Neural cell (in vitro differentiated cells): ENCODE measurements around the gene ACR. TPM values are rescaled to one million over a fixed set of nuclear protein-coding genes. Genes with fewer than 3 reads are reported as not detected.
A peak's percentile ranks its signal among the peaks of the same experiment; 100 is the strongest.
"Not testable (repeated sequence)": the region's sequence is repeated elsewhere in the genome, so short reads cannot be mapped to it uniquely, and the experiment has no call there.

Experiments
- H2AFZ ChIP-seq: fragments of 200-600, 300-800 bp; sonication (generic), shearing (Covaris generic); 2 replicates; pipeline ENCODE4 v1.6.0; 2014; ENCODE audit warnings: low read depth, mild to moderate bottlenecking, antibody characterized with exemption, low read length, moderate library complexity
- H3F3A ChIP-seq: fragments of 200-600 bp; shearing (Covaris generic); 2 replicates; pipeline ENCODE4 v1.6.1; 2016; ENCODE audit warnings: mild to moderate bottlenecking, moderate library complexity, mixed read lengths, antibody characterized with exemption, low read length; ENCODE audit not compliant: insufficient read depth, poor library complexity, severe bottlenecking
- H3K27ac ChIP-seq: fragments of 200-600, 300-800 bp; sonication (generic), shearing (Covaris generic); 2 replicates; pipeline ENCODE4 v1.5.1; 2014; ENCODE audit warnings: mild to moderate bottlenecking, low read length, moderate library complexity
- H3K27me3 ChIP-seq: fragments of 300-800, 200-600 bp; sonication (generic), shearing (Covaris generic); 2 replicates; pipeline ENCODE4 v1.6.0; 2014; ENCODE audit warnings: mild to moderate bottlenecking, low read depth, low read length, moderate library complexity; ENCODE audit not compliant: insufficient read depth
- H3K36me3 ChIP-seq: fragments of 300-800, 200-600 bp; sonication (generic), shearing (Covaris generic); 2 replicates; pipeline ENCODE4 v1.5.1; 2014; ENCODE audit warnings: mild to moderate bottlenecking, antibody characterized with exemption, low read length, moderate library complexity; ENCODE audit not compliant: insufficient read depth
- H3K4me2 ChIP-seq: fragments of 300-800, 200-600 bp; sonication (generic), shearing (Covaris generic); 2 replicates; pipeline ENCODE4 v1.6.0; 2014; ENCODE audit warnings: mild to moderate bottlenecking, low read length
- H3K4me3 ChIP-seq: fragments of 300-800, 200-600 bp; sonication (generic), shearing (Covaris generic); 2 replicates; pipeline ENCODE4 v1.5.1; 2014; ENCODE audit warnings: mild to moderate bottlenecking, low read length, moderate library complexity
- H3K79me2 ChIP-seq: fragments of 200-600 bp; shearing (Covaris generic); replicated peaks from 2 replicates; pipeline ENCODE4 v1.6.0; 2014; ENCODE audit warnings: mild to moderate bottlenecking, low read length, moderate library complexity; ENCODE audit not compliant: insufficient read depth
- H3K9ac ChIP-seq: fragments of 300-800, 200-600 bp; sonication (generic), shearing (Covaris generic); 2 replicates; pipeline ENCODE4 v1.6.1; 2016; ENCODE audit warnings: mild to moderate bottlenecking, low read length, mixed read lengths
- H3K9me2 ChIP-seq: fragments of 200-600 bp; shearing (Covaris generic); 2 replicates; pipeline ENCODE4 v1.6.1; 2016; ENCODE audit warnings: mild to moderate bottlenecking, low read length, mixed read lengths; ENCODE audit not compliant: insufficient read depth
- H3K9me3 ChIP-seq: fragments of 200-600, 300-800 bp; sonication (generic), shearing (Covaris generic); 2 replicates; pipeline ENCODE4 v1.6.1; 2016; ENCODE audit warnings: mild to moderate bottlenecking, mixed run types, low read length, moderate library complexity, mixed read lengths
- H4K20me1 ChIP-seq: fragments of 200-600 bp; shearing (Covaris generic); 2 replicates; pipeline ENCODE4 v1.6.1; 2016; ENCODE audit warnings: mild to moderate bottlenecking, mixed run types; ENCODE audit not compliant: insufficient read depth
- polyA plus RNA-seq: library from polyadenylated mRNA; depleted of rRNA; stranded (reverse); fragments of >200 nt; gene quantifications from 2 replicates; pipeline ENCODE4 v1.2.3, GENCODE V29; 2014

Gene ACR
- polyA plus RNA-seq, 1 donor from 2014 or later, result not detected

DNA sequence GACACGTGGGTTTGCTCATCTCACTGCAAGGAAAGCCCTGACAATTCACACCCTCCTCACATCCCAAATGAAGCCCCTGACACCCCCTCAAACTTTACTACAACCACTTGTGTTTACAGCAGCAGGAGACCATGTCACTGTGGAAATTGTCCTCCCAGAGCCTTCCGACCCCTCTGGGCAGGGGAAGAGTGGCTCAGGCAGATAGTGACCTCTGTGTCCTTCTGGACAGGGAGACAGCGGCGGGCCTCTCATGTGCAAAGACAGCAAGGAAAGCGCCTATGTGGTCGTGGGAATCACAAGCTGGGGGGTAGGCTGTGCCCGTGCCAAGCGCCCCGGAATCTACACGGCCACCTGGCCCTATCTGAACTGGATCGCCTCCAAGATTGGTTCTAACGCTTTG lies 6.4 kb downstream of the ACR start:
- not testable (repeated sequence) for H3K36me3 ChIP-seq, H3K4me2 ChIP-seq, H3F3A ChIP-seq, H3K9ac ChIP-seq, H3K4me3 ChIP-seq, H3K9me3 ChIP-seq, H3K27ac ChIP-seq, H3K79me2 ChIP-seq, H4K20me1 ChIP-seq, H3K27me3 ChIP-seq, H2AFZ ChIP-seq, H3K9me2 ChIP-seq

DNA sequence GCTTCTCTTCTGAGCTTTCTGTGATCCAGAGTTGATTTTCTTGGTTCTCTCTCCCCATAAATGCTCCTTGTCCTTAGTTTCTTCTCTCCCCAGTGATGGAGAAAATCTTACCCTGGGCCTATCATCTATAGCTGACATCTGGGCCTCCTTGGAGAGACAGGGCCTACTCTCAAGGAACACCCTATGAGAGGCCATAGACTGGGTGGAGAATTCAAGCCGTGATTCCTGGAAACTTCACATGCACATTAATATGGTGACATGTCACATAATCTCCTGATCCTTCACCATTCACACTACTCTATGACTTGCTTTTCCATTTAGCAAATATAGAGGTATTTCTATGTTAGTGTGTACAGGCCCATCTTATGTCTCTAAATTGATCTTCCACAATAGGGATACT lies 9.5 kb downstream of the ACR start:
- not testable (repeated sequence) for H3K27me3 ChIP-seq, H3K4me3 ChIP-seq, H3K4me2 ChIP-seq, H3K9me2 ChIP-seq, H3F3A ChIP-seq, H3K9ac ChIP-seq, H3K27ac ChIP-seq, H2AFZ ChIP-seq, H3K9me3 ChIP-seq, H3K36me3 ChIP-seq, H4K20me1 ChIP-seq, H3K79me2 ChIP-seq

DNA sequence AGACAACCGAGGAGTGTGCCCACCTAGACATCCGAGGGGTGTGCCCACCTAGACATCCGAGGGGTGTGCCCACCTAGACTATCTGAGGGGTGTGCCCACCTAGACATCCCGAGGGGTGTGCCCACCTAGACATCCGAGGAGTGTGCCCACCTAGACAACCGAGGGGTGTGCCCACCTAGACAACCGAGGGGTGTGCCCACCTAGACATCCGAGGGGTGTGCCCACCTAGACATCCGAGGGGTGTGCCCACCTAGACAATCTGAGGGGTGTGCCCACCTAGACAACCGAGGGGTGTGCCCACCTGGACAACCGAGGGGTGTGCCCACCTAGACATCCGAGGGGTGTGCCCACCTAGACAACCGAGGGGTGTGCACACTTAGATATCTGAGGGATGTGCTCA lies 10.6 kb downstream of the ACR start:
- H4K20me1 ChIP-seq, H3K36me3 ChIP-seq, H2AFZ ChIP-seq, H3K9me2 ChIP-seq, H3K27ac ChIP-seq, H3K4me3 ChIP-seq, H3F3A ChIP-seq, H3K9me3 ChIP-seq, H3K27me3 ChIP-seq, H3K4me2 ChIP-seq, H3K79me2 ChIP-seq, H3K9ac ChIP-seq: not testable (repeated sequence)

DNA sequence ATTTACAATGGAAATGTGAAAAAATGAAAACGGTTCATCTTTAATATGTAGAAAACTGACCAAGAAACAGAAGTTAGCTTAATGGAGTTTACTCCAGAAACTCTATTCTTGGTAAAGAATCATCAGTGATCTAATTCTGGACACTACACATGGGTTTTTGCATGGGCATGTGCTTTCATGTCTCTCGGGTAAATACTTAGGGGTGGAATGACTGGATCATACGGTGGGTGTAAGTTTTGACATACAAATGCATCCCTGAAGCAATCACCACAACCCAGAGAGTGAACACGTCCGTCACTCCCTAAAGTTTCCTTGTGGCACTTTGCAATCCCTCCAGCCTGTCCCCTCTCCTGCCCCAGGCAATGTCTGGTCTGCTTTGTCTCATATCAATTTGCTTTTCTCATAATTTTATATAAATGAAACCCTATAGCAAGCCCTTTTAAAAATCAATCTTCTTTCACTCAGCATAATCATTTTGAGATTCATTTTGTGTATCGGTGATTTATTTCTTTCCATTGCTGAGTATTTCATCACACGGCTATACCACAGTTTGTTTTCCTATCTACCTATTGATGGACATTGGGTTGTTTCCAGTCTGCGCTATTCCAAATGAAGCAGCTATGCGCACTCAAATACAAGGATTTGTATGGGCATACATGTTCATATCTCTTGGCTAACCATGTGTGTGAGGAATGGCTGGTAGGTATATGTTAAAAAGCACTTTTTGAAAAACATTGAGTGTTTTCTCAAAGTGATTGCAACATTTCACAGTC lies 11.5 kb downstream of the ACR start:
- not testable (repeated sequence) for H3K4me2 ChIP-seq, H3K9ac ChIP-seq, H3F3A ChIP-seq, H4K20me1 ChIP-seq, H3K9me3 ChIP-seq, H3K9me2 ChIP-seq, H2AFZ ChIP-seq, H3K27me3 ChIP-seq, H3K79me2 ChIP-seq, H3K27ac ChIP-seq, H3K4me3 ChIP-seq, H3K36me3 ChIP-seq

DNA sequence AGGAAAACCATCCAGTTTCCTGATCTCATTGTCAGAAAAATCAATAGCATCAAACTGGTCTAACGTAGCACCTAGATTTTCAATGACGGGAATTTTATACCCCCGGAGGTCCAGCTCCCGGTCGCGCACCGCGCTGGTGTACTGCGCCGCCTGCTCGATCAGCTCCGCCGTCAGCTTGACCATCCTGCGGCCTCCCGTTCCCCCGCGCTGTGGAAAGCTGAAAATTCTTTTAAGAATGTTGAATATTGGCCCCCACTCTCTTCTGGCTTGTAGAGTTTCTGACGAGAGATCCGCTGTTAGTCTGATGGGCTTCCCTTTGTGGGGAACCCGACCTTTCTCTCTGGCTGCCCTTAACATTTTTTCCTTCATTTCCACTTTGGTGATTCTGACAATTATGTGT lies 17.2 kb downstream of the ACR start:
- not testable (repeated sequence) for H3K36me3 ChIP-seq, H2AFZ ChIP-seq, H4K20me1 ChIP-seq, H3K79me2 ChIP-seq, H3K4me3 ChIP-seq, H3K27ac ChIP-seq, H3K4me2 ChIP-seq, H3K9ac ChIP-seq, H3F3A ChIP-seq, H3K27me3 ChIP-seq, H3K9me3 ChIP-seq, H3K9me2 ChIP-seq

DNA sequence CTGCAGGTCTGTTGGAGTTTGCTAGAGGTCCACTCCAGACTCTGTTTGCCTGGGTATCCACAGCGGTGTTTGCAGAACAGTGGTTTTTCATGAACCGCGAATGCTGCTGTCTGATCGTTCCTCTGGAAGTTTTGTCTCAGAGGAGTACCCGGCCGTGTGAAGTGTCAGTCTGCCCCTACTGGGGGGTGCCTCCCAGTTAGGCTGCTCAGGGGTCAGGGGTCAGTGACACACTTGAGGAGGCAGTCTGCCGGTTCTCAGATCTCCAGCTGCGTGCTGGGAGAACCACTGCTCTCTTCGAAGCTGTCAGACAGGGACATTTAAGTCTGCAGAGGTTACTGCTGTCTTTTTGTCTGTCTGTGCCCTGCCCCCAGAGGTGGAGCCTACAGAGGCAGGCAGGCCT lies 18.4 kb downstream of the ACR start:
- H3K4me3 ChIP-seq, result peak overlapping the region; percentile 61
- H3K27me3 ChIP-seq, H3F3A ChIP-seq, H3K9ac ChIP-seq, H3K79me2 ChIP-seq, H3K9me3 ChIP-seq, H3K4me2 ChIP-seq, H3K27ac ChIP-seq, H2AFZ ChIP-seq, H3K9me2 ChIP-seq, H3K36me3 ChIP-seq, H4K20me1 ChIP-seq: not testable (repeated sequence)
